Measurements from ENCODE around the gene ICAM3.
"Not testable (repeated sequence)": the region's sequence is repeated elsewhere in the genome, so short reads cannot be mapped to it uniquely, and the experiment has no call there.

Gene ICAM3, protein sequence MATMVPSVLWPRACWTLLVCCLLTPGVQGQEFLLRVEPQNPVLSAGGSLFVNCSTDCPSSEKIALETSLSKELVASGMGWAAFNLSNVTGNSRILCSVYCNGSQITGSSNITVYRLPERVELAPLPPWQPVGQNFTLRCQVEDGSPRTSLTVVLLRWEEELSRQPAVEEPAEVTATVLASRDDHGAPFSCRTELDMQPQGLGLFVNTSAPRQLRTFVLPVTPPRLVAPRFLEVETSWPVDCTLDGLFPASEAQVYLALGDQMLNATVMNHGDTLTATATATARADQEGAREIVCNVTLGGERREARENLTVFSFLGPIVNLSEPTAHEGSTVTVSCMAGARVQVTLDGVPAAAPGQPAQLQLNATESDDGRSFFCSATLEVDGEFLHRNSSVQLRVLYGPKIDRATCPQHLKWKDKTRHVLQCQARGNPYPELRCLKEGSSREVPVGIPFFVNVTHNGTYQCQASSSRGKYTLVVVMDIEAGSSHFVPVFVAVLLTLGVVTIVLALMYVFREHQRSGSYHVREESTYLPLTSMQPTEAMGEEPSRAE

DNA sequence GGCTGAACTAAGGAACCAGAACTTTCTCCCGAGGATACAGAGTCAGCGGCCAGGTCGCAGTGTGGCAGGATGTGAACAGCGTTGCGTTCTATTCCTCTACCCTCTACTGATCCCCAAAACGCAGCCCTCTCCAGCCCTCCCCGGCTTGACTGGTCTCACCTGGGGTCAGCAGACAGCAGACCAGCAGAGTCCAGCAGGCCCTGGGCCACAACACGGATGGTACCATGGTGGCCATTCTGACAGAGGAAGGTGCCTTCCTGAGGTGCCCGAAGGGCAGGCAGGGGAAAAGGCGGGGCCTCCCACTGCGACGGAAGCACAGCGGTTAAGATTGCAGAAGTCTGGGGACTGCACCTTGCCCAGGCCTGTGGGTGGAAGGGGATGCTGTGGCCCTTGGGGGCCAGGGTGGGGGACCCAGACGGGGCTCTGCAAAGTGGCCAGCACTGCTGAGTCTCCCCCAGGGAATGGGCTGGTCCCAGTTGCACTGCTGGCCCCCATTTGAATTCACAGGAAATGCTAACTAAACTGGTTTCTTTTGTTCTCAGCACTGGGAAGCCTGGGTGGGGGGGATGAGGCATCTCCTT, at the start of gene ICAM3:
Gene ICAM3, minus strand, starts transcription at position 245 of the 581 bp plus-strand sequence. Its CDS starts 10 bp downstream, at position 235.
- DNase-seq (ENCODE audit: extremely low spot score, insufficient read length, low read depth) (no peak), FAIRE-seq (peak; percentile 91)

GRCh38 chr19:10388957-10389356, 49.5 kb upstream of the ICAM3 start:
- FAIRE-seq, result peak; percentile 93

DNA sequence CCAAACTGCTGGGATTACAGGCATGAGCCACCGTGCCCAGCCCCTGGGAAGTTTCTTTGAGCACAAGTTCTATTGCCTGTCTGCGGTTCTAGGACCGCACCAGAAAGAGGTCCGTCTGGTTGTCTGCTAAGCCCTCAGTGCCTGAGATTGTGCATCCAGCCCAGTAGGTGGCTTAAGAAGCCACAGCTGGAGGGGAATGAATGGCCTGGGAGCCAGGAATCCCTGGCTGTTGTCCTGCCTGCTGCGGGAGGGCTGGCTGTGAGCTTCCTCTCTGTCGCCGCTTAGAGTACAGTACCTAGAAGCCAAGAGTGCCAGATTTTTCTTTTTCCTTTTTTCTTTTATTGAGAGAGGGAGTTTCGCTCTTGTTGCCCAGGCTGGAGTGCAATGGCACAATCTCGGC, 45.2 kb upstream of the ICAM3 start:
- FAIRE-seq (no peak), DNase-seq (ENCODE audit: extremely low spot score, insufficient read length, low read depth) (no peak)

More at GRCh38 chr19:10388957-10389356, 49.5 kb upstream of the ICAM3 start:
- no peak for DNase-seq (ENCODE audit: extremely low spot score, insufficient read length, low read depth)

DNA sequence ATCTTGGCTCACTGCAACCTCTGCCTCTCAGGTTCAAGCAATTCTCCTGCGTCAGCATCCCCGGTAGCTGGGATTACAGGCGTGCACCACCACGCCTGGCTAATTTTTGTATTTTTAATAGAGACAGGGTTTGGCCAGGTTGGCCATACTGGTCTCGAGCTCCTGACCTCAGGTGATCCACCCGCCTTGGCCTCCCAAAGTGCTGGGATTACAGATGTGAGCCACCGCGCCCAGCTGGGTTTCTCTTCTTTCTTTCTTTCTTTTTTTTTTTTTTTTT, 43.7 kb upstream of the ICAM3 start:
- FAIRE-seq, result not testable (repeated sequence)

DNA sequence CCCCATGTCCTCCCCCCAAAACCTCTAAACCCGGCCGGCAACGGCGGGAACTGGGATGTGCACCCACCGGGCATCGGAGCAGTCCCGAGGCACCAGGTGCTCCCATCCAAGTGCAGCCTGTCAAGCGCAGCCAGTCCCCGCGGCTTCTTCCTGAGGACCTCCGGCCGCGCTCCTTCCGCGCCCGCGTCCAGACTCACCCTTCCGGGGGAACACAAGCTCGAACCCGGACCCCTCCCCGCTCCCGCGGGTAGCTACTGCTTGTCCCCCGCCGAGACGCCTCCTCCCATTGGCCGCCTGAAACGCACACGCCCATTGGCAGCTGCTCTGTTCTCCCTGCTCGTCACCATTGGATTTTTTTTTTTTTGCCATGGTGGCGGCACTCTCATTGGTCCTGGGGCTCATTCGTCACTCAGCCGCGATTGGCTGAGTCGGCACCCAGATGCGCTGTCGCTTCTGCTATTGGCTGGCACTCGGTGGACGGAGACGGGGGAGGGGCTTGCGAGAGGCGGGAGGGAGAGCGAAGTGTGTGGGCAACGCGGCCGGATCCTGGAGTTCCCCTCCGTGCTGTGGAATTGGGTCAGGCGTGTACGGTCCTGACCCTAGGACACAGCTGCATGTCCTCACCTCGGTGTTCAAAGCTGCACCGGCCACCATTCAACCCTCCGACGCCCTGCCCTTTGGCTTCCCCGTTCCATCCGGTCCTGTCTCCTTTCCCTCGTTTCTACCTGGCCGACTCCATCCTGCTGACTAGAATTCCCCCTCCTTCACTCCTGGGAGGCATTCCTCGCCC, 41.1 kb upstream of the ICAM3 start, which contains the start of gene TYK2:
Gene TYK2, minus strand, starts transcription at position 260 of the 790 bp plus-strand sequence. CDS start 2,166 bp downstream, outside the sequence.
- FAIRE-seq (peak; percentile 100), DNase-seq (ENCODE audit: extremely low spot score, insufficient read length, low read depth) (peak; percentile 100)

More for the DNA sequence above, 43.7 kb upstream of the ICAM3 start:
- not testable (repeated sequence) for DNase-seq (ENCODE audit: extremely low spot score, insufficient read length, low read depth)

- DNase-seq (ENCODE audit: extremely low spot score, insufficient read length, low read depth), result no peak
- FAIRE-seq, result peak; percentile 29
Measured at GRCh38 chr19:10379880-10380312, 40.5 kb upstream of the ICAM3 start.

DNA sequence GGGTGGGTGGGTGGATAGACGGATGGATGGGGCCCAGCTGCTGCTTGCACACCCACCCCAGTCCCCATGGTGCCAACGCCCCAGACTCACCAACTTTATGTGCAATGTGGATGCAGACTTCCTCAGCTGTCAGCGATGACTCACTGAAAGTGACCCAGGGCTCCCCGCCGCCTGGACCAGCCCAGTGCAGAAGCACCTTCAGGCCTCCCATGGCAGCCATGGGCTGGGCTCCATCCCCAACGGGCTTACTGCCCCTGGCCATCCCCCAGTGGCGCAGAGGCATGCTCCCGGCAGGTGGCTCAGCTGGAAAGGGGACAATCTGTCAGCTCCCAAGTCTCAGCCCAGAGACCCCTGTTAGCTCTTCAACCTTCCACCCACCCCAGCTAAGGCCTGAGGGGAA, 38.7 kb upstream of the ICAM3 start:
- no peak for DNase-seq (ENCODE audit: extremely low spot score, insufficient read length, low read depth)
- FAIRE-seq, result no peak

DNA sequence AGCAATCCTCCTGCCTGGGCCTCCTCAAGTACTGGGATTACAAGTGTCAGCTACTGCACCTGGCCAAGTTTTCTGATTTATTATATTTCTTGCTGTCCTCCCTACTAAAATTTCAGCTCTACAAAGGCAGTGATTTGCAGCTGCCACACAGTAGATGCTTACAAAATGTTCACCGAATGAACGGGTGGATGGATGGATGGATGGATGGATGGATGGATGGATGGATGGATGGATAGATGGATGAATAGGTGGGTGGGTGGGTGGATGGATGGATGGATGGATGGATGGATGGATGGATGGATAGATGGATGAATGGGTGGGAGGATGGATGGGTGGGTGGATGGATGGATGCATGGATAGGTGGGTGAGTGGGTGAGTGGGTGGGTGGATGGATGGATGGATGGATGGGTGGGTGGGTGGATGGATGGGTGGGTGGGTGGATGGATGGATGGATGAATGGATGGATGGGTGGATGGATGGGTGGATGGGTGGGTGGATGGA, 37.8 kb upstream of the ICAM3 start:
- DNase-seq (ENCODE audit: extremely low spot score, insufficient read length, low read depth), result not testable (repeated sequence)

GRCh38 chr19:10374931-10375330, 35.5 kb upstream of the ICAM3 start:
- FAIRE-seq (no peak), DNase-seq (ENCODE audit: extremely low spot score, insufficient read length, low read depth) (no peak)

More for the DNA sequence above, 37.8 kb upstream of the ICAM3 start:
- not testable (repeated sequence) for FAIRE-seq

DNA sequence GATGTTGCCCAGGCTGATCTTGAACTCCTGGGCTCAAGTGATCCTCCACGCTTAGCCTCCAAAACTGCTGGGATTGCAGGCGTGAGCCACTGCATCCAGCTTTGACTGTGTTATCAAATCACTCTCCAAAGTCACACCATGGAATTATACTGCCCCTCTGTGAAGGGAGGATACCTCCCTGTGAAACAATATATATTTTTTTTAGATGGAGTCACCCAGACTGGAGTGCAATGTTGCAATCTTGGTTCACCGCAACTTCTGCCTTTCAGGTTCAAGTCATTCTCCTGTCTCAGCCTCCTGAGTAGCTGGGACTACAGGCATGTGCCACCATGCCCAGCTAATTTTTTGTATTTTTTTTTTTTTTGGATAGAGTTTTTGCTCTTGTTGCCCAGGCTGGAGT, 33.3 kb upstream of the ICAM3 start:
- FAIRE-seq (no peak), DNase-seq (ENCODE audit: extremely low spot score, insufficient read length, low read depth) (no peak)

DNA sequence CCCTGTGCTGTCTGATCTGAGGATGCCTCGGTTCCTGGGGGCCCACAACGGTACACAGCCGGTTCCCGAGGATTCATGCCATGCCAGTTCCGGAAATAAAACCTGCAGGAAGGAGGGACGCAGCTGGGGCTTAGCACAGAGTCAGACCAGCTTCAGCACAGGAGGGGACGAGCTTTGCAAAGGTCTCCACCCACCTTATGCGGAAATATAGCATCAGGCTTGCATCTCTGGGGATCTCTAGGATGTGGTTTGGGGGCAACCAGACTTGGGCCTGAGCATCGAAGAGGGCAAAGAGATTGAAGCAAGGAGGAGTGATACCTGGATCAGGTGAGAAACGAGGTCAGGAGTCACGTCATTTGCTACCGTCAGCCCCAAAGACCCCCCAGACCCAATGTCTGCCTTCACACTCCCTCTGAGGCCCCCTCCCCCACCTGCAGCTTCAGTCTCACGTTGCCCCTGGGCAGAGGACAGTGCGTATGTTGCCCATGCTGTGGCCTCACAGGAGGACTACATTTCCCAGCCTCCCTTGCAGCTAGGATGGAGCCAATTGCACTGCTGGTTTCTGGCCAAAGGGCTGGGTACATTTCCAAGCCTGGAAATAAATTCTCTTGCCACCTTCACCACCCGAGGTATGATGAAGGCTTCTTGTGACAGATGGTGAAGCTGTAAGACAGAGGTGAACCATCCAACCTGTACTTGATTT, 28.8 kb upstream of the ICAM3 start:
- no peak for FAIRE-seq
- no peak for DNase-seq (ENCODE audit: extremely low spot score, insufficient read length, low read depth)

- not testable (repeated sequence) for FAIRE-seq; DNase-seq (ENCODE audit: extremely low spot score, insufficient read length, low read depth)
Measured at GRCh38 chr19:10366950-10367512, 27.6 kb upstream of the ICAM3 start.

DNA sequence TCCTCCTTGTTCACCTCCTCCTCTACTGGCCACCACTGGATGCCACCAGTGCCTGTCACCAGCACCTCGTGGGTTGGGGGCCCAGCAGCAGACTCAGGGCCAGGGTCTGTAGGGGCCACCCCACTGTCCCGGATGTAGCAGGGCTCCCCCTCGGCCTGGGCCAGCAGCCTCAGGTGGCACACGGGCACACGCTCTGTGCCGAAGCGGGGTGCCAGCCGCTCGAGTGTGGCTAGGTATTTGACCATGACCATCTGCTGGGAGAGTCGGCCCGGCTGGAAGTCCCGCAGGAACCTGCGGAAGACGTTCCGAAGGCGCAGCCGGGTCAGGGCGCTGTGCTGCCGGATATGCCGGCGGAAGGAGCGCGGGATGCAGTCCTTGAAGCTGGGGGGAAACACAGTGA, 26.1 kb upstream of the ICAM3 start:
- DNase-seq (ENCODE audit: extremely low spot score, insufficient read length, low read depth) (no peak), FAIRE-seq (no peak)

- DNase-seq (ENCODE audit: extremely low spot score, insufficient read length, low read depth), result no peak
- FAIRE-seq, result no peak
Measured at GRCh38 chr19:10364644-10365043, 25.2 kb upstream of the ICAM3 start.

- DNase-seq (ENCODE audit: extremely low spot score, insufficient read length, low read depth) (no peak), FAIRE-seq (no peak)
Measured at GRCh38 chr19:10363789-10364281, 24.4 kb upstream of the ICAM3 start.

DNA sequence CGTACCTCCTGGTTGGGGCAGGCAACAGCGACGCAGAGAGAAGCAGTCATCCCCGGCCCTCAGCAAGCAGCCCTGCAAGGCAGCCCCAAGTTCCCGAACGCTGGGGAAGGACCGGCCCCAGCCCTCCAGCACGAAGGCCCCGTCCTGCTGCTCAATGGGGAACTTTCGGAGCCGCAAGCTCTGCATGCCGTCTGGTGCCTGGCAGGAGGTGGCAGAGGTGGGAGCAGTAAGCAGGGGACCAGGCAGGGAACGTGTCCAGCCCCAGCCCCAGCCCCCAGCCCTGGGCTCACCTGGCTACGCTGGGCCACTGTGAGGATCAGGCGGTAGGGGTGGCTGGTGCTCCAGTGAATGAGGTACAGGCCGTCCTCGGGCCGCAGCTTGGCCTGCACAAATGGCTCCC, 22.8 kb upstream of the ICAM3 start:
- no peak for FAIRE-seq

GRCh38 chr19:10361569-10362011, 22.2 kb upstream of the ICAM3 start:
- FAIRE-seq (no peak), DNase-seq (ENCODE audit: extremely low spot score, insufficient read length, low read depth) (no peak)

More for the DNA sequence above, 22.8 kb upstream of the ICAM3 start:
- DNase-seq (ENCODE audit: extremely low spot score, insufficient read length, low read depth), result no peak

DNA sequence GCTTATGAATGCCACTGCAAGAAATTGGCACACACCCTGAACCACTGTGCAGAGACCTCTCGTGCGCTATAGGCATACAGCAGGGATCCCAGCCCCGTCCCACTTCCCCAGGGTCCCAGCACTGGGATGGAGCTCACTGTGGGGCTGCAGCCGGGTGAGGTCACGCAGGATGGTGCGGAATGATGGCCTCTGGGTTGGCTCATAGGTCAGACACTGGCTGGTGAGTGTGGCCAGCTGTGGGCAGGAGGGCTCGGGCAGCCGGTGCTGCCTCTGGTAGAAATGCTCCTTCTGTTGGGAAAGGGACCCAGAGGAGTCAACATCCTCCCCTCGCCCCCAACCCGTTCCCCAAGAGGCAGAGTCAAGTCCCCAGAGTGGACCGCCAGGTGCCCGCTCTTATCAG, 17.0 kb upstream of the ICAM3 start:
- no peak for FAIRE-seq
- no peak for DNase-seq (ENCODE audit: extremely low spot score, insufficient read length, low read depth)

DNA sequence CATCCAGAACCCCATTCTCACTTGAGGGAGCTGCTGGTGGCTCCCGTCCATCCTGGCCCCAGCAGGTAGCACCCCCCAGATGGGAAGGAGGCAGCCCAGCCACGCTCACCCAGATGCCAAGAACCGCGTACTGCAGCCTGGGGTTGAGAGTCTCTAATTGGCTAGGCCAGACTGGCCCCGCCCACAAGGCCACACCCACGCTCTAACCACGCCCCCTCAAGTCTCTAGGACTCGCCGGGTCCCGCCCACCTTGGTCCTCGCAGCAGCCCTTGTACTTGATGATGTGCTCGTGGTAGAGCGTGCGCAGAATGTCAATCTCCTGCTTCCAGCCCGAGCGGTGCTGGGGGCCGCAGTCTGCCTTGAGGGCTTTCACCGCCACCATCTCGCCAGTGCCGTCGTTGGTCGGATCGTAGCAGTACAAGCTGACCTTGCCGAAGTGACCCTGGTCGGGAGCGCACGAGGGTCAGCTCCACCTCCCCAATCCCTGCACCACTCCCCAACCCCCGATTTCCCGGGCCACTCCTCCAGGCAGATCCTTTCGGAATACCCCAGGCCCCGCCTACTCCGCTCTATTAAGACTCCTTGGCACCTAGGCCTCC, 14.5 kb upstream of the ICAM3 start:
- no peak for FAIRE-seq
- DNase-seq (ENCODE audit: extremely low spot score, insufficient read length, low read depth), result no peak

Measured in GM18507 (cell line).